IPS-15b (cell line): ENCODE results near the gene TMCO2.

Experiments used
- H3K27me3 ChIP-seq: one replicate; pipeline ENCODE4 v1.6.1; 2013; ENCODE audit warnings: low read length; ENCODE audit not compliant: control insufficient read depth, insufficient read depth
- H3K36me3 ChIP-seq: one replicate; pipeline ENCODE4 v1.6.1; 2013; ENCODE audit warnings: low read length; ENCODE audit not compliant: control insufficient read depth, insufficient read depth
- H3K4me1 ChIP-seq: one replicate; pipeline ENCODE4 v1.6.1; 2013; ENCODE audit warnings: mild to moderate bottlenecking, low read length; ENCODE audit not compliant: control insufficient read depth, insufficient read depth
- H3K4me3 ChIP-seq: one replicate; pipeline ENCODE4 v1.5.1; 2013; ENCODE audit warnings: low read depth, low read length
- H3K9ac ChIP-seq: one replicate; pipeline ENCODE4 v1.6.1; 2013; ENCODE audit warnings: low read depth, mild to moderate bottlenecking, low read length
- H3K9me3 ChIP-seq: one replicate; pipeline ENCODE4 v1.6.1; 2013; ENCODE audit warnings: mild to moderate bottlenecking, low read length; ENCODE audit not compliant: control insufficient read depth, insufficient read depth

The TMCO2 gene

DNA sequence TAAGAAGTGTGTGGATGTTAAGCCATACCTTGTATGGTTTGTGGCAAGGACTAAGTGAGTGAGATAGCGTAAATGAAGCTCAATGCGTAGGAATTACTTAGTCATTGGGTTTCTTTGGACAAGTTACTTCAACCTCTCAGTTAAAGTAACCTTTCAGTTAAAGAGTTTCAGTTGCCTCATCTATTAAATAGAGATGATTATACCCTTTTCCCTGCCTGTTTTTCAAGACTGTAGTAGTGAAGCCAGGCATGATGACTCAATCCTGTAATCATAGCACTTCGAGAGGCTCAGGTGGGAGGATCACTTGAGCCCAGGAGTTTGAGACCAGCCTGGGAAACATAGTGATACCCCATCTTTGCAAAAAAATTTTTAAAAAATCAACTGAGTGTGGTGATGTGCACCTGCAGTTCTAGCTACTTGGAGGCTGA, 16.6 kb downstream of the TMCO2 start:
- Histone ChIP-seq H3K9ac (no peak overlapping the region), H3K4me3 (no peak overlapping the region), H3K9me3 (no peaks in the 10 kb centered on the region), H3K36me3 (peaks cover 8% of the 10 kb centered on the region), H3K4me1 (no peaks in the 10 kb centered on the region), H3K27me3 (no peaks in the 10 kb centered on the region)

DNA sequence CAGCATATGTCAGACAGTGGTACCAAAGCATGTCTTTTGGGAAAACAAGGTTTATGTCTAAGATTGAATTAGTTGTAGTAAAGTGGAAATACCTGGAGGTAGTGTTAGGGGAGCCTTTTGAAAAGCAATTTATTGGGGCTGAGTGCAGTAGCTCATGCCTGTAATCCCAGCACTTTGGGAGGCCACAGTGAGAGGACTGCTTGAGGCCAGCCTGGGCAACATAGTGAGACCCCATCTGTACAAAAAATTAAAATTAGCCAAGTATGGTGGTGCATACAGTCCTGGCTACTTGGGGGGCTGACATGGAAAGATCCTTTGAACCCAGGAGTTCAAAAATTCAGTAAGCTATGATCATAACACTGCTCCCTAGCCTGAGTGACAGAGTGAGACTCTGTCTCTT, 17.6 kb downstream of the TMCO2 start:
- peaks cover 10% of the 10 kb centered on the region for H3K36me3 ChIP-seq

DNA sequence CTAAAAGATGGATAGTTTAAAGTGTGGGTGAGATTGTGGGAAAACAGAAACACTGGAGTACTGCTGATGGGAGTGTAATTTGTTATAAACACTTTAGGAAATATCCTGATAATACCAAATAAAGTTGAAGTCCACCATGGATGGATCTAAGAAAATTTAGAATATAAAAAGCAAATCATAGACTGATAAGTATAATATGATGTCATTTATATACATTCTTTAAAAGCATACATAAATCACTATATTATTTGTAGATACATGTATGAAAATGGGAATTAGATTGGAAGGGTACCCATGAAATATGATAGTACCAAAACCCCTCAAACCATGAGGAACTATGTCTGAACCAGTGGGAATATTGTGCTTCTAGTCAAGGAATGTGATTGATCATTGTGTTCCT, 18.2 kb downstream of the TMCO2 start:
- Histone ChIP-seq H3K36me3 (peaks cover 10% of the 10 kb centered on the region), H3K9ac (no peak overlapping the region), H3K4me1 (no peaks in the 10 kb centered on the region), H3K9me3 (no peaks in the 10 kb centered on the region), H3K4me3 (no peak overlapping the region), H3K27me3 (no peaks in the 10 kb centered on the region)

More for the DNA sequence above, 17.6 kb downstream of the TMCO2 start:
- Histone ChIP-seq H3K4me3 (no peak overlapping the region), H3K9me3 (no peaks in the 10 kb centered on the region), H3K9ac (no peak overlapping the region), H3K27me3 (no peaks in the 10 kb centered on the region), H3K4me1 (no peaks in the 10 kb centered on the region)

DNA sequence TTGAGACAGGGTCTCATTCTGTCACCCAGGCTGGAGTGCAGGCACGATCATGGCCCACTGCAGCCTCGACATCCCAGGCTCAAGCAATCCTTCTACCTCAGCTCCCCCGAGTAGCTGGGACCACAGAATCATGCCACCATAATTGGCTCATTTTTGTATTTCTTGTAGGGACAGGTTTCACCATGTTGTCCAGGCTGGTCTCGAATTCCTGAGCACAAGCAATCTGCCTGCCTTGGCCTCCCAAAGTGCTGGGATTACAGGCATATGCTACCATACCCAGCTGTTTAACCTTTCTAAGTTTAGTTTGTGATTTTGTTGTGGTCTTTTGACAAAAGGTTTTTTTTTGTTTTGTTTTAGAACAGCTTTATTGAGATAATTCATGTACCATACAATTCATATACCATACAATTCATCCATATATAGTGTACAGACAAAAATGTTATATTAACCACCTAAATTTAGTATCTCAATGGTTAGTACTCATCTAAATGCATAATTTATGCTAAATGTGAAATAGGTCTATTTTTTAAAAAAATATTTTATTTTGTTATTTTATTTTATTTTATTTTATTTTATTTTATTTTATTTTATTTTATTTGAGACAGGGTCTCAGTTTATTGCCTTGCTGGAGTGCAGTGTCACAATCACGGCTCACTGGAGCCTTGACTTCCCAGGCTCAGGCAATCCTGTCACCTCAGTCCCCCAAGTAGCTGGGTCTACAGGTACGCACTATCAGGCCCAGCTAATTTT, 19.2 kb downstream of the TMCO2 start:
- no peak overlapping the region for H3K9ac ChIP-seq
- H3K4me1 ChIP-seq = no peaks in the 10 kb centered on the region

DNA sequence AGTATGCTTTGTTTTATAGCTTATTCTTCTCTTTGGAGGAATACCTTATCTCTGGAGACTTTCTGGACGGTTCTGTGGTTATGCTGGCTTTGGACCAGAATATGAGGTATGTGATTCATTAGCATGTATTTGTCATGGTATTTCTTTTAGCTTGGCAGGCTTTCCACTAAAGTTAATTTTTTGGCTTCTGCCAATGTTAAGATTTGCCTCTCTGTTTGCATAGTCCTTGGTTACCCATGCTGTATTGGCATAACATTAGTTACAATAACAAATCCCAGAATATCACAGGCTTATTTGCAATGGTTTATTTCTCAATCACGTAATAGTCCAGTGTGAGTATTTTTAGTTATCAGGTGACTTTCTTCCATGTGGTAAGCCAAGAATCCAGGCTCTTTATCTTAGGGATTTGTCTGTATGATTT, 20.0 kb downstream of the TMCO2 start:
- Histone ChIP-seq H3K9ac (no peak overlapping the region), H3K36me3 (peaks cover 5% of the 10 kb centered on the region), H3K9me3 (no peaks in the 10 kb centered on the region), H3K27me3 (no peaks in the 10 kb centered on the region), H3K4me3 (no peak overlapping the region), H3K4me1 (no peaks in the 10 kb centered on the region)

More for the DNA sequence above, 19.2 kb downstream of the TMCO2 start:
- Histone ChIP-seq H3K36me3 (peaks cover 5% of the 10 kb centered on the region), H3K9me3 (no peaks in the 10 kb centered on the region), H3K27me3 (no peaks in the 10 kb centered on the region), H3K4me3 (no peak overlapping the region)

DNA sequence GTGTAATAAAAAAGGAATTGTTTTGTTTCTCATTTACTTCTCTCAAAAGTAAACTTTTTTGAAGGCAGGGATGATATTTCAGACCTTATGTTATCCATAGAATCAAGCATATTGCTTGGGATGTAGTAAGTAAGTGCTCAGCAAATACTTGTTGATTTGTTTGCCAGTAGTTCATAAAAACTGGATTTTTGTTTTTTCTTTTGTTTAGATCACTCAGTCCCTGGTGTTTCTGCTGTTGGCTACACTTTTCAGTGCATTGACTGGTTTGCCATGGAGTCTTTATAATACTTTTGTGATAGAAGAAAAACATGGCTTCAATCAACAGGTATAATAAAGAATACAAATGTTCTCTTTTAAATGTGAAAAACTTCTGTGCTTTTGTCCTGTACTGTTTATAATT, 20.5 kb downstream of the TMCO2 start:
- Histone ChIP-seq H3K4me3 (no peak overlapping the region), H3K27me3 (no peaks in the 10 kb centered on the region), H3K4me1 (no peaks in the 10 kb centered on the region), H3K36me3 (peaks cover 5% of the 10 kb centered on the region), H3K9me3 (no peaks in the 10 kb centered on the region), H3K9ac (no peak overlapping the region)

DNA sequence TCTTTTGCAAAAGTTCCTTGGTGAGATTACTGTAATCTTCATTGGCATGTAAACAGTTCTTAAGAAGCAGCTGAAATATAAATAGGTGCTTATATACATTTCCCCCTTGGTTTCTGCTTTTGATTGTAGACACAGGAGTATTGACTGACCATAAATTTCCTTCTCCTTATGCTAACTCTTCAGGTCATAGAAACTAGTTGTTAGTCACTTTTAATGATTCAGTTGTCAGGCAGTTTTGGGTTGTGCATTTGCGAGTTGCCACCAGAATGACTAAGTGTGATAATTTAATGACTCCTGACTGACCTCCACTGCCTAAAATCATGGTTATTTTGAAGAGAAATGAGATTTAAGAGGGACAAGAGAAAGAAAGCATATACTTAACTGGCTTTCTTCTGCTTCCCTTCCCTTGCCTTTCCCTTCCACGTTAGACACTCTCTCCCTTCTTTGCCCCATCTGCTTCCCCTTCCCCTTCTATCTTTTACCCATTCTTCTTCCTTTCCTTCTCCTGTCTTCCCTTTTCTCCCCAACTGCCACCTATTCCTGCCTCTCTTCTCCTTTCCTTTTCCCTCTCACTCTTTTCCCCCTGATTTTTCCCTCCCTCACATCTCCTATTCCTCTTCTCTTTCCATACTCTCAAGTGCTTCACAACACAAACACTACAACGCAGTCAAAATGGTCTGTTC, 22.6 kb downstream of the TMCO2 start:
- Histone ChIP-seq H3K4me3 (no peak overlapping the region), H3K9me3 (no peaks in the 10 kb centered on the region), H3K9ac (no peak overlapping the region), H3K36me3 (peaks cover 5% of the 10 kb centered on the region), H3K27me3 (no peaks in the 10 kb centered on the region), H3K4me1 (no peaks in the 10 kb centered on the region)

DNA sequence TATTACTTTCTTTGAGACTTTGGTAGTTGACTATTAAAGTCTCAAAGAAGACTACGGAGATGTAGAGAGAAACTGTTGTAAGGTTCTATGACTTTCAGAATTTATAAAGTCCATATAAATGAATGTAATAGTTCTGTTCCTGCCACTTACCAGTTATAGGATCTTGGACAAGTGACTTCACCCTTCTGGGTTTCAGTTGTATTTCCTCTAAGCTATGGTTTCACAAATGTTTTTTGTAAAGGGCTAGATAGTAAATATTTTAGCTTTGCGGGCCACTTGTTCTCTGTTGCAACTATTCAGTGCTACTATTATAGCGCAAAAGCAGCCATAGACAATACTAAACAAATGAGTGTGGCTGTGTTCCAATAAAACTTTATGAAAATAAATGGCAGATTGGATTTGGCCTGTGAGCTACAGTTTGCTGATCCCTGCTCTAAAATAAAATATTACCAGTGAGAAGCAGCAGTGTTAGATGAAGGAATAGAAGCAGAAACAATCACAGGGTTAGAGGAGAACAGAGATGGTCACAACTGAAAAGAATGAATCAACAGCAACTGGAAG, 25.0 kb downstream of the TMCO2 start:
- Histone ChIP-seq H3K4me3 (no peak overlapping the region), H3K9ac (no peak overlapping the region), H3K36me3 (peaks cover 5% of the 10 kb centered on the region), H3K27me3 (no peaks in the 10 kb centered on the region), H3K4me1 (no peaks in the 10 kb centered on the region), H3K9me3 (no peaks in the 10 kb centered on the region)

DNA sequence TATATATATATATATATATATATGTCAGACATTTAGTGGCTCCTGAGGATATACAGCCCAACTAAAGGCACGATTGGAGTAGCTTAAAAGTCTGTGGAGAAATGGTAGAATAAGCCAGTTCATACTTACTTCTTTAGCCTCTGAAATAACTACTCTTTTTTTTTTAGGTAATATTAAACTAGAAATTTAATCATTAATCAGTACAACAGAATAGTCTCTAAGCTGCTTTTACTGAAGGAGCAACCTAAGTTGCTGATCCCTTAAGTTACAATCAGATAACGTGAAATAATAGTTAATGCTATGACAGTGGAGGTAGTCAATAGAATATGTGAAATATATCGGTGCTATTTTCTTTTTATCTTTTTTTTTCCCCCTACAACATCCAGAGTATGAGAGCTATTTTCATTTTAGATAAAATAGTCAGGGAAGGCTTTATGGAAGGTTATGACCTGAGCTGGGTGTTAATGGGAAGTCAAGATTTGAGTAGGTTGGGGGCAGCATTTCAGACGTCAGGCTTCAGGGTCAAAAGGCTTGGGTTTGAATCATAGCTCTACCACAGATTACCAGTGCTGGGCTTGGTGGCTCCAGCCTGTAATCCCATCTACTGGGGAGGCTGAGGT, 25.9 kb downstream of the TMCO2 start:
- Histone ChIP-seq H3K4me3 (no peak overlapping the region), H3K4me1 (no peaks in the 10 kb centered on the region), H3K36me3 (peaks cover 5% of the 10 kb centered on the region), H3K9me3 (no peaks in the 10 kb centered on the region), H3K9ac (no peak overlapping the region), H3K27me3 (no peaks in the 10 kb centered on the region)

DNA sequence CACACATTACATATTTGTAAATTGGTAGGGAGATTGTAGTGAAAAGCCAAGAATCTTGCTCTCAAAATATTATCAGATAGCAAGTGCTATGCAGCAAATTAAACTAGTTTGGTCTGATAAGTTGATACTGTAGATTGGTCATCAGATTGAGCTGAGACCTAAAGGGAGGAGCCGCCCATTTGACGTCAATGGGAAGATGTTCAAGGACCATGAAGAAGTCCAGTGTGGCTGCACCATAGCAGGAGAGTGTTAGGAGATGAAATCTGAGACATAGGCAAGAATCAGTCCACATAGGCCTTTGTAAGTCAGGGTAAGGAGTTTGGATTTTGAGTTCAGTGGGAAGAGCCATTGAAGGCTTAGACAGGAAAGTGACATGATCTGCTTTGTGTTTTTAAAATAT, 26.6 kb downstream of the TMCO2 start:
- Histone ChIP-seq H3K9me3 (no peaks in the 10 kb centered on the region), H3K9ac (no peak overlapping the region), H3K4me1 (no peaks in the 10 kb centered on the region), H3K4me3 (no peak overlapping the region), H3K27me3 (no peaks in the 10 kb centered on the region), H3K36me3 (peaks cover 5% of the 10 kb centered on the region)

DNA sequence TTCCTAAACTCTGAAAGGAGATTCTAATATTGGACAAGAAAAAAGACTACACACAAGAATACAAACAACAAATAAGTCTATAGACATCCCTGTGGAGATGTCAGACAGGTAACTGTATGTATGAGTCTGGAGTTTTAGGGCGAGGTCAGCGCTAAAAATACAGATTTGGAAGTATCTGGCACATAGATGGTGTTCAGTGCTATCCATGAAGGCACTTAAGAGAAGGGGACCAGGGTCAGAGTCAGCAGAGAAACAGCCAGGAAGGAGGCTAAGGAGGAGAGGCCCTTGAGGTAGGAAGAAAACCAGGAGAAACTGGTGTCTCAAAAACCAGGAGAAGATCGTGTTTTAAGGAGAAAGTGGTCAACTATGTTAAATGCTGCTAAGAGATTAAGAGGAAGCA, 28.4 kb downstream of the TMCO2 start:
- Histone ChIP-seq H3K9ac (no peak overlapping the region), H3K36me3 (no peaks in the 10 kb centered on the region), H3K9me3 (no peaks in the 10 kb centered on the region)

More for the DNA sequence above, 28.4 kb downstream of the TMCO2 start:
- Histone ChIP-seq H3K4me1 (no peaks in the 10 kb centered on the region), H3K4me3 (no peak overlapping the region), H3K27me3 (no peaks in the 10 kb centered on the region)
